ENCODE measurements around the gene SS18L1.

SS18L1 gene

DNA sequence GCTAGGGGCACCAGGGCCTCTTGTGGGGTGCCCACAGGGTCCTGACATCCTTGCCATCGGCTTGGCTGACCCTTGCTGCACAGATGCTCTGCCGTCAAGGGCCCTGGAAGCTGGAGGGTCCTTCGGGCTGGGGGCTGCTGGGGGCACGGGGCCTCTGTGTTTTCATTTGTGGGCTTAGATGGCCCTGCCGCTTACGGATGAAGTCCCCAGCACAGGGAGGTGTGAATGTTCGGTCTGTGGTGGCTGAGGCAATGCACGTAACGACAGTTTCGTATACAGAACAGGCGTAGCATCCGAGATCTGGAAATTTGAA lies 14.5 kb downstream of the SS18L1 start:
- DNase-seq: no peak

DNA sequence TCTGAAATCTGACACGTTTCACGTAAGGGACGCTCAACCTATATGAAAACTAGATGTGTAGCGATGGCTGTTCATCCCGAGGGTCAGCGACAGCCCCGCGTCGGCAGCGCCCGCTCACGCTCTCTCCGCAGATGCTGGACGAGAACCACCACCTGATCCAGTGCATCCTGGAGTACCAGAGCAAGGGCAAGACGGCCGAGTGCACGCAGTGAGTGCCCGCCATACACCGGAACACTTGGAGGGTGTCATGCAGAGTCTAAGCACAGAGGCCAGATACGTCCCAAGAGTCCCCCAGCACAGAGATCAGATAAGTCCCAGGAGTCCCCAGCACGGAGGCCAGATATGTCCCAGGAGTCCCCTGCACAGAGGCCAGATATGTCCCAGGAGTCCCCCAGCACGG lies 15.0 kb downstream of the SS18L1 start:
- no peak for DNase-seq

DNA sequence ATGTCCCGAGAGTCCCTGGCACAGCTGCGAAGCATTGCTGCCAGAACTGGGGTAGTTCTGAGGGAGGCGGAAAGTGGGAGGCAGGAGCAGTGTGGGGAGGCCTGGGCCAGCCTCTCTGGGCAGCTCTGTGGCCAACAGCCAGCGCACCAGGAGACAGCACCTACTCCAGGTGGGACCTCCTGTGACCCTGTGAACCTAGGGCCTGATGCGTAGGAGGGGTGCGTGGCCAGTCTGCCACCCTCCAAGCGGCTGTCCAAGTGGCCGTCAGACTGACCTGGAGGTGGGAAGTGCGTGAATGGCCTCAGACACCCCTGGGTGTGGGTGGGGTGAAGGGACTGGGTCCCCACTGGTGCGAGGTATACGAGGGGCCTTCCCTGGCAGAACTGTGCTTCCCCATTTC lies 15.5 kb downstream of the SS18L1 start:
- no peak for DNase-seq

DNA sequence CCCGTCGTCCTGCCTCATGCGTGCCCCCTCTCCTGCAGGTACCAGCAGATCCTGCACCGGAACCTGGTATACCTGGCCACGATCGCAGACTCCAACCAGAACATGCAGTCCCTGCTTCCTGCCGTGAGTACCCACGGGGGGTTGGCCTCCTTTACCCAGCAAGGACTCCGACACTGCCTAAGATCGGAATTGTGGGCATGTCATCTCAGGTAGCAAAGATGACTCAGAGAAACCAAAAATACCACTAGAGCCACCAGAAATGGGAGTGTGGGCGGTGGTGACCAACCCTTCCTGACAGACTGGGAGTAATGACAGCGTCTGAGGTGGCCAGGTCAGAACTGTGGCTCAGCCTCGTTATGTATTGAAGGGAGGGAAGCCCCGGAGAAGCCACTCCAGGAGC lies 16.3 kb downstream of the SS18L1 start:
- DNase-seq: no peak

DNA sequence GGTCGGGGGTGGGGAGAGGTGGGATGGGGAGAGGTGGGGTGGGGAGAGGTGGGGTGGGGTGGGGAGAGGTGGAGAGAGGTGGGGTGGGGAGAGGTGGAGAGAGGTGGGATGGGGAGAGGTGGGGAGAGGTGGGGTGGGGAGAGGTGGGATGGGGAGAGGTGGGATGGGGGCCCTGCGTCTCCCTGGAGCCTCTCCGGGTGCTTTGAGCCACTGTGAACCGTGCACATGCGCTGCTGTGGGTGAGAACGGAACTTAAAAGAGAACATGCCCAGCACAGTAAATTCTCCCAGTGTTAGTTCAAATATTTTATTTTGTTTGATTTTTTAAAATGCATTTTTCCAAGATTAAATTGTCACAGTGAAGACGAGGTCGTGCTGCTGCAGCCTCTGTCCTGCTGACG lies 16.7 kb downstream of the SS18L1 start:
- DNase-seq: no peak

DNA sequence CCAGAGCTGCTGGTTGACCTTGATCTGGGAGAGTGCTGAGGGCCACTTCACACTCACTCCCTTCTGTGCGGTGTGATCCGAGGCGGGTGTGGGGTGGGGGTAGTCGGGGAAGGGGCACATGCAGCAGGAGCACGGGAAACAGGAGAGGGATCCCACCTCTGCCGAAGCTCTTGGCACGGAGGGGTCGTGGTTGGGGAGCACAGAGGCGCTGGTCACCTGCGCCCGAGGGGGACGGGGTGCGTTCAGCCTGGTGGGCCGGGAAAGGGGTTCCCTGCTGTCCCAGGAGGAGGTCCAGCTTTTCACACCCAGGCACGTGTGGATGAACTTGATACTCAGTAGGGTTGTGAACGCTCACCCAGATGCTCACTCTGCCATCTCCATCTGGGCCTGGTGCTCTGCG lies 17.3 kb downstream of the SS18L1 start:
- no peak for DNase-seq

DNA sequence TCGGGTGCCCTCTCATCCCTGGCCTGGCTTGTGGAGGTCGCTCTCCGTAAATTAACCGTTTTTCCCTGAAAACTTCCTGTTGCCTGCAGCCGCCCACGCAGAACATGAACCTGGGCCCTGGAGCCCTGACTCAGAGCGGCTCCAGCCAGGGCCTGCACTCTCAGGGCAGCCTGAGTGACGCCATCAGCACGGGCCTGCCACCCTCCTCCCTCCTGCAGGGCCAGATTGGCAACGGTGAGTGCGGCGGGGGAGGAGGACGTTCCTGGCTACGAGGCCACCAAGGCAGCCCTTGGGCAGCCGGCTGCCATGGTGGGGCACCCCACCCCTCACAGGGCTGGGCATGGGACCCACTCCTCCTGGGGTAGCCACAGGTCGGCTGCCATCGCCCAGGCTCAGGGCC lies 17.8 kb downstream of the SS18L1 start:
- DNase-seq: no peak

DNA sequence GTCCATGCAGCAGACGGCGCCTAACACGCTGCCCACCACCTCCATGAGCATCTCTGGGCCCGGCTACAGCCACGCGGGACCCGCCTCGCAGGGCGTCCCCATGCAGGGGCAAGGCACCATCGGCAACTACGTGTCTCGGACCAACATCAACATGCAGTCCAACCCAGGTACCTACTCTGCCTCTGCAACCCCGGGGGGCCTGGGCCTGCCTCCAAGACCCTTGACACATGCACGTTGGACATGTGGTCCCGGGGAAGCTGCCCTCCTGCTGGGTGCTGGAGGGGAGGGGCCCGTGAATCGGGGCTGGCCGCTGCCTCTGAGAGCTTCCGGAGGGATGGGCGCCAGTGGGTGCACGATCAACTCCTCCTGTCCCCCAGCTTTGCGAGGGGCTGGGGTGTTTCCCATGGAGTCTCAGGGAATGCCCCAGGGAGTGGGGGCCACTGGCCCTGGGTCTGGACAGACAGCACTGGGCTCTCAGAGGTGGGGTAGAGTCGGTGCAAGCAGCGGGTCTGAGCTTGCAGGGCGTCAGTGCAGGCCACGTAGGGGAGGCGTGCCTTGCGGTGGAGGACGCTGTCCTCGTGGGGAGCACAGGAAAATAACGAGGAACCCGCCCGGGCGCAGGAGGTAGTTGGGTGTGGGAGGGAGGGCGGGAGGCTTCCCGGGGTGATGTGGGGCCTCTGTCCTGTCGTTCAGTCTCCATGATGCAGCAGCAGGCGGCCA lies 19.4 kb downstream of the SS18L1 start:
- no peak for DNase-seq

DNA sequence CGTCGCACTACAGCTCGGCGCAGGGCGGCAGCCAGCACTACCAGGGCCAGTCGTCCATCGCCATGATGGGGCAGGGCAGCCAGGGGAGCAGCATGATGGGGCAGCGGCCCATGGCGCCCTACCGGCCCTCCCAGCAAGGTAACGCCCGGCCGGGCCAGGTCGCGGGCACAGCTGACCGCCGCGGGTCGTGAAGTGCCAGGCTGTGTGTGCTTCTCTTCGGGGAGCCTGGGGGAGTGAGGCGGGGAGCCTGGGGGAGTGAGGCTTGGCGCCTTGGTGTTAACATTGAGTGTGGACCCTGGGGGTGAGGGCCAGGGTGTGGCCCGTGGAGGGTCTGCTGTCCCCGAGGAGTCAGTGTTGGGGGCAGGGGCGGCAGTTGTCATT lies 19.9 kb downstream of the SS18L1 start:
- DNase-seq: no peak

DNA sequence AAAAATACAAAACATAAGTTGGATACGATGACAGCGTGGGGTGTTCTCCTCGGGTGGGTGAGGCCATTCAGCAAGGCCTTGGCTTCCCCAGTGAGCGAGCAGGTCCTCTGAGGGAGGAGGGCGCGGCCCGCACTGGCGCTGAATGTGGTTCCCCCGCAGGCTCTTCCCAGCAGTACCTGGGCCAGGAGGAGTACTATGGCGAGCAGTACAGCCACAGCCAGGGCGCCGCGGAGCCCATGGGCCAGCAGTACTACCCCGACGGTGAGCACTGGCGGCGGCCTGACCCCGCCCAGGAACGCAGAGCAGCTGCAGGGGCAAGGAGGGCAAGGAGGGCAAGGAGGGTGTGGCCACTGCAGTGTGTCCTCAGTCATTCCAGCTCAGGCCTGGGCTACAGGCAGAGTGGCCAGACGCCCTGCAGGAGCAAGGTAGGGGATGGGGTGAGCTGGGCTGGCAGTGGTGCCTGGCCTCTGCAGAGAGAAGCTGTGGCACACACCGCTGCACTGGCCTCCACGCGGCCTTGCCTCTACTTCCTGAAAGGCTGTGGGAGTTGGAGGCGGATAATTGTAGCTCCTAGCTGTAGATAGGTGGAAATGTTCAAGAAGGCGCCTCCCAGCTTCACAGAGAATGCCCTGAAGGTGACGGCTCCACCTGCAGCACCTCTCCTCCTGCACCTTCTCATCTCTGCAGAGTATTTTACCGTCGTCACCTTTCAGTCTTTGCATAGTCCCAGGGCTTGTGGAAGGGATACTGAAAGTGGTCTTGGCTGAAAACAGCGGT lies 20.6 kb downstream of the SS18L1 start:
- DNase-seq: no peak

DNA sequence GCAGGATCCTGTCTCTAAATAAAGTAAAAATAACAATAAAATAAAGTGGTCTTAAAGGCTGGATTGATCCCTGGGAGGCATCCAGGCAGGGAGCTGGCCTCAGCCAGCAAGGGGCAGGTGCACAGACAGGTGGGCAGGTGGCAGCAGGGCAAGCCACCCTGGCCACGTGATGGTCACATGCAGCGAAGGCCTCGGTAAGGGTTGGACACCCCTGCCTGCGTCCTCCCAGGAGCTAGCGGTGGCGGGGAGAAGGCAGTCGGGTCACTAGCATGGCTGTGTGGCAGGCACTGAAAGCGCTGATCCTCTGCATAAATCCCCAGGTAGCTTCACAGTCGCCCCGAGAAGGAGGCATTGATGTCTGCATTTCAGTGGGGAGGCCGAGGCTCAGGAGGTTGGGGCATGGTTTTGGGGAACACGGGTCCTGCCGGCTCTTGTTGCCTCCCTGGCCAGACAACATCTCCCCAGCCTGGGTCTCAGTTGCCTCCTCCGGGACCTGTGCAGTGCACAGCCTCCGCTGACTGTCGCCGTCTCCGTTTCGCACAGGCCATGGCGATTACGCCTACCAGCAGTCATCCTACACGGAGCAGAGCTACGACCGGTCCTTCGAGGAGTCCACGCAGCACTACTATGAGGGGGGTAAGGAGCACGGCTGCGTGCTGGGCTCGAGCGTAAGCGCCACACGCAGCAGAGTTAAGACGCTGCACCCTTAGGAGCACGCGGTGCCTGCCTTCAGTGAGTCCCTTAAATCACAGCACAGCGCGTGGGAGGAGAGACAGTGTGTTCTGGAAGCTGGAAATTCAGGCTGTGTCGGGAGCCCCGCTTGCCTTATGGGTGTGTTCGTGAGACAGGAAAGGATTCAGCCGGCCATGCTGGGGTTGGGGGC lies 21.6 kb downstream of the SS18L1 start:
- DNase-seq: no peak

DNA sequence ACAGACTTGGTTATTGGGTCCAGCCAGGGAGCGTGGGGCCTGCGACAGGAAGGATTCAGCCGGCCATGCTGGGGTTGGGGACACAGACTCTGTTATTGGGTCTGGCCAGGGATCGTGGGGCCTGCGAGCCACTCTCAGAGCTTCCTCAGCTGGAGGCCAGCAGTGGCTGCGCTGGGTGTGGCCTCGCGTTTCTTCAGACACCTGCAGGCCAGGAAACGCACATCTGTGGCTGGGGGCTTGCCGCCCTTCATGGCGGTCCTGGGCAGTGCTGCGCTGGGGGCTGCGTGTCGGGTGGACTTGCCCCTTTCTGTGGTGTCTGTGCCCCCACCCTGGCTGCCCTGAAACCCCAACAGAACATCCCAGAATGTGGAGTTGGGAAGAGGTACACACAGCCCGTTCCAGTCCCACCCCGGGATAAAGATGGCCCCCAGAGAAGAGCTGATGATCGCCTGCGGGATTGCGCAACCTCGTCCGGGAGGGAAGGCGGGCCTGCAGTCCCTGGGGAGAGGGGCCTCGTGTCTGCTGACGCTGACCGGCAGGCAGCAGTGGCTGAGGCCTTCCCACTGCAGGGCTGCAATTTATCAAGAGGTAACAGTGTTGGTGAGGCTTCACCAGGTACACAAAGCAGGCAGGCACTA lies 22.3 kb downstream of the SS18L1 start:
- no peak for DNase-seq

DNA sequence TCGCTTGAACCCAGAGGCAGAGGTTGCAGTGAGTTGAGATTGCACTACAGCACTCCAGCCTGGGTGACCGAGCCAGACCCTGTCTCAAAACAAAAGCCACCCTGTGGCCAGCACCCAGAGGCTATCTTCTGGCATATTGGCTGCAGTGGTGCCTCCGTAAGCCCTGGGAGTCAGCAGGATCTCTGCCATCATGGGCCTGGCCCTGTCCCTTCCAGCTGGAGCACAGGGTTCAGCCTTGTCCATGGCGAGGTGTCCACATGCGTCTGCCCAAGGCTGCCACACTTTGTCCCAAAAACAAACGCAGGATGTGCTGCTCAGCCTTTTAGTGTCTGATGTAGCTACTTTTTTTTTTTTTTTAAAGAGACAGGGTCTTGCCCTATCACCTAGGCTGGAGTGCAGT lies 23.9 kb downstream of the SS18L1 start:
- no peak for DNase-seq

DNA sequence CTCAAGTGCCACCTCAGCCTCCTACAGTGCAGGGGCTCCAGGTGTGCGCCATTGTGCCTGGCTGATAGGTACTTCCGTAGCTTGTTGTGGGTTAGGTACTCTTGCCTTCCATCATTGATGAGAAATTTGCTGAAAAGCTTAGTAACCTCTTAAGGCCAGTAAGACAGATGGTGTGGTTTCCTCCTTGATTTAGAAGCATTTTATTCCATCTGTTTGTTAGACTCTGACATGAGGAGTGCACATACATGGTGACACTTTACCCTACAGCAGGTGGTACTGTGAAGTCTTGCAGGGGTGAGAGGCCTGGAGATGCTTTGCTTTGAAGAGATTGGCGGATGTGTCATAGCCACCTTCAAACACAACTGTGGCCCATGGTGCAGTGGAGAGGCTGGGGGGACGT lies 24.5 kb downstream of the SS18L1 start:
- no peak for DNase-seq

DNA sequence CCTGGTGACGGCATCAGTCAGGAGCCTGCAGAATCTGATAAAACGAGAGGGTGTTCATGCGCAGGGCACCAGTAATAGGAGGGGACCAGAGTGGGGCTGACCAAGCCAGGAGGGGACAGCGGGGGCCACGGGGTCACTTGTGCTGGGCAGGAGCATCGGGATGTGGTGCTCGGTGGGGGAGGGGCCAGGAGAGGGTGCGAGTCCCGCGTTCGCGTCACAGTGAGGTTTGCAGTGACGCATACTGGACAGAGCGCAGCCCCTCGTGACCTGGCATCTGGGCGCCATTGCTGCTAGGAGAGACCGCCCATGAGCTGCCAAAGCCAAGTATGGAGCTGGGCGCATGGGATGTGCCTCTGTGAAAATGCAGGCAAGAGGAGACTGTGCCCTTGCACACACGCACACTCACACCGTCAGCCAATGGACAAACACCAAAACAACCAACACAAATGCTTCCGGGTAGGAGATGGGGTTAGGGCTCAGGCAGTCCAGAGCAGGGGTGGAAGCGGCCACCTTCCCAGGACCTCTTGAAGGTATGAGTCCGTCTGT lies 25.4 kb downstream of the SS18L1 start:
- DNase-seq: no peak

DNA sequence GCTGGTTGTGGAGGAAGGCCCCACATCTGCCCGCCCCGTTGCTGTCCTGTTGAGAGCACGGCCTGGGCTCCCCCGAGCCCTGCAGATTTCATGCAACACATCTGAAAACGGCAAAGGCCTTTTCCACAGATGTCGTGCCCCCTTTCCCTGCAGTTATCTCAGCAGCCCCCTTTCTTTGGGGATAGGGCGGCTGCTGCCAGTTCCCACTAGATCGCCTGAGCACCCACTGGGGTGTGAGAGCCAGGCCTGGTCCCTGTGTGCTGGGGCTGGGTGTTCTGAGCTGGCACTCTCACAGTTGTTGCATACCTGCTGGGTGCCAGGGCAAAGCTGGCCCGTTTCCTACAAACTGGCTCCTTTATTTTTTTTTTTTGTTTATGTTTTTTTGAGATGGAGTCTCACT lies 27.0 kb downstream of the SS18L1 start:
- DNase-seq: no peak

DNA sequence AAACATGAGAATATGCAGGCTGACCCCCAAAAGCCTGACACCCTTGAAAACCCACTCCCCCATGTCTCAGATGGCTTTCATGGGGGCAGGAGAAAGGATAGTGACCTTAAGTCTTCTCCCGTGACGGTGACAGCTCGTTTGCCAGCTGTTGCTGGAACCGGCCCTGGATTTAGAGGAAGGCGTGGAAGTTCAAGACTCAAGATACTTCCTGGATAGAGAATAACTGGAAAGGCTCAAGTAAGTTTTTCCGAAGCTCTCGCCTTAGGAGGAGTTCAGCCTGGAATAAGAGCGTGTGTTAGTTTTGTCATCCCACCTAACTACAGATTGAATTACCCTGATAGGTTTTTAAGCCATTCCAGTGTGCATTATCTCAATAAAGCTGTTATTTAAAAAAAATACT lies 27.7 kb downstream of the SS18L1 start:
- DNase-seq: no peak

DNA sequence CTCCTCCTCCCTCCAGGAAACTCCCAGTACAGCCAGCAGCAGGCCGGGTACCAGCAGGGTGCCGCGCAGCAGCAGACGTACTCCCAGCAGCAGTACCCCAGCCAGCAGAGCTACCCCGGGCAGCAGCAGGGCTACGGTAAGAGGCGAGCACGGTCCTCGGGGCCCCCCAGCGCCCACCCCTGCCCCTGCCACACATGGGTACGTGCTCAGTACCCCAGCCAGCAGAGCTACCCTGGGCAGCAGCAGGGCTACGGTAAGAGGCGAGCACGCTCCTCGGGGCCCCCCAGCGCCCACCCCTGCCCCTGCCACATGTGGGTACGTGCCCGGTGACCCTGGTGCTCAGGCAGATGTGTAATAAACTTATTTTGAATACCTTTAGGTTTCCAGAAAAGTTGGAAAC lies 29.1 kb downstream of the SS18L1 start:
- no peak for DNase-seq

DNA sequence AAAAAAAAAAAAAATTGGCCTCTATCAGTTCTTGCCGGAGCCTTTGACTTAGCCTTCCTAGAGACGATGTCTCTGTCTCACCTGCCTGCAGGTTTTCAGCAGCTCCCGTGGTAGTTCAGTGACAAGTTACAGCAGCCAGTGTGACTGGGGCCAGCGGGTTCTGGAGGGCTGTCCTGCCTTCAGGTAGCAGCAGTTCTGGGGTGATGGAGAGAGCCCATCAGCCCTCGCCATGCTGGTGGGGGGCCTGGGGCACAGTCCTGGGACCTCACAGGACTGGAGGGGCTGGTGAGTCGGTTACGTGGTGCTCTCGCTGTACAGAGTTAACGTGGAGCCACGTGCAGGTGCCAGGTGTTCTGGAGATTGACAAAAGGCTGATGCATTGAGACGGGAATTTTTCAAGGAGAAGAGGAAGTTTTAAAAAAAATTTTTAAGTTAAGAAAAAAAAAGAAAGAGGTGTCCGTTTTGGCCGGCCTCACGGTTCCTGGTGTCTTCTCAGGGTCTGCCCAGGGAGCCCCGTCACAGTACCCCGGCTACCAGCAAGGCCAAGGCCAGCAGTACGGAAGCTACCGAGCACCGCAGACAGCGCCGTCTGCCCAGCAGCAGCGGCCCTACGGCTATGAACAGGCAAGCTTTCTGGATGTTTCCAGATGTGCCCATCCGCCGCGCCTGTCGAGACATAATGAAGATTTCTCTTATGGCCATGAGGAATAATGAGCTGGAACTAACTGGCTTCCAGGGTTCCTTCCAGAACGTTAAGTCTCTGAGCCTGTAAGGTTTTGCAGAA lies 30.6 kb downstream of the SS18L1 start:
- DNase-seq: no peak

DNA sequence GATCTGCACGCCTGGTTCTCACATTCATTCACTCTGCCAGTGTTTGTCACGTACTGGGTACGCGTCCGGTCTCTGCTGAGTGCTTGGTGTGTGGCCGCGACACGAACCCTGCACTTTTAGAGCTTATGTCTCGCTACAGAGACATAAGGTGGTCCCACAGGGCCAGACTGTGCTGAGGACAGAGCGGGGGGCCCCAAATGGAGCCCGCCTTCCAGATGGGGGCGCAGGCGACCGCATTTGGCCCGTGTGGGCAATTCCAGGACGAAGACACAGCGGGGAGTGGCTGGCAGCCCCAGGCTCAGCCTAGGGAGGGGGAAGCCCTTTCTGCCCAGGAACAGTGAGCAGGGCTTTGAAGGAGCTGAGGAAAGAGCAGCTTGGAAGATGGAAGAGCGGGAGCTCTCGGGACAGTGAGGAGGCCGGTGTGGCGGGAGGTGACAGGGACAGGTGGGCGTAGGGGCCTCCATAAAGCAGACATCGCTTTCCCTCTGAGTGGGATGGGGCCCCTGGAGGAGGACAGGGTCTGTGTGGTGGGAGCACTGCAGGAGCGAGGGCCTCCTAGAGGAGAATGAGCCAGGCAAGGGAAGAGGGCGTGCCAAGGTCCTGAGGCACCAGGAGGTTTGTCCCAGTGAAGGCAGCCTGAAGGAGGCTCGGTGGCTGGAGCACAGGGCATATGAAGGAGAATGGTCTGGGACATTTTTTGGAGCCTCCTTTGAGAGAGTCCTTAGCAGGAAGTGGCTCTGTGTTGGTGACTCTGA lies 31.5 kb downstream of the SS18L1 start:
- DNase-seq: no peak

DNA sequence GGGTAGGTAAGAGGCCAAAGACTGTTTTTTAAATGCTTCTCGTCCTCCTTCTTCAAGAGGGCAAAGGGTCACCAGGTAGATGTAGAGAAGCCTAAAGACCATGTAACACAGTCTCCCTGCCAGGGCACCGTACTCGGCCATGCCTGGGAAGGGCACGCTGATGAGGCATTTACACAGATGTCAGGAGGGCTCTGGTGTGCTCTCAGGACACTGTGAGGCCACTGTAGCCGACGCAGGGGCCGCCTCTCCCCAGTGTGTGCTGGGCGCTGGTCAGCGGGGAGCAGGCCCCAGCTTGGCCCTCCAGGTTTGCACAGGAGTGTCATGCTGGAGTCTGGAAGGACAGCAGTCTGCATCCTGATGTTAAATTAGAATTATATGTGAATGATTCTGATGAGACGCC lies 32.1 kb downstream of the SS18L1 start:
- no peak for DNase-seq

DNA sequence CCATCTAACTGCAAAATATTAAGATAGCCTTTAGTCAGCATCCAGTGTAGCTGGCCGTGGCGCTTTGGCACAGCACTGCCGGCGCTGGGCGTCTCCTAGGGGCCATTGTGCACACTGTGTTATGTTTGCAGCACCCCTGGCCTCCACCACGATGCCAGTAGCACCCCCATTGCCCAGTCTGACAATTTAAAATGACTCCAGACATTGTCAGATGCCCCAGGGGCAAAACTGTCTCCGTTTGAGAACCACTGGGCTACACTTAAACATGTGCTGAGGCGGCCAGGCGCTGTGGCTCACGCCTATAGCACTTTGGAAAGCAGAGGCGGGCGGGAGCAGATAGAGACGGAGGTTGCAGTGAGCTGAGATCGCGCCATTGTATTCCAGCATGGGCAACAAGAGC lies 33.3 kb downstream of the SS18L1 start:
- no peak for DNase-seq
